Gastrocnemius medialis (tissue), 4 donors: ENCODE data around the gene ZDHHC11. TPM values are rescaled to one million over a fixed set of nuclear protein-coding genes. Genes with fewer than 3 reads are reported as not detected.

Experiments used
- ATAC-seq, 2 donors: fragments of 150-250 bp; one replicate each; pipeline ENCODE4 v1.9.1; 2016
- DNase-seq, 2 donors: peaks; one replicate each; pipeline ENCODE4 v3.0.0-alpha.2; 2019
- H3K27ac ChIP-seq, 4 donors: fragments of 200-600 bp; sonication (generic); 1 replicate in 1 of 4; 2 replicates in 3 of 4; pipeline ENCODE4 v1.5.1; 2016 to 2018; ENCODE audit warnings: mild to moderate bottlenecking in 2 of 4, moderate library complexity in 1 of 4
- H3K27me3 ChIP-seq, 3 donors: fragments of 200-600 bp; sonication (generic) in 2 of 3; 1 replicate in 1 of 3; 2 replicates in 2 of 3; pipeline versions ENCODE4 v1.5.1 to v1.6.0; 2016 to 2019; ENCODE audit warnings: mild to moderate bottlenecking in 1 of 3, moderate library complexity in 1 of 3
- H3K36me3 ChIP-seq, 2 donors: fragments of 200-600 bp; sonication (generic) in 1 of 2; one replicate each; pipeline ENCODE4 v1.5.1; 2017 to 2018
- H3K4me1 ChIP-seq, 2 donors: fragments of 200-600 bp; sonication (generic) in 1 of 2; one replicate each; pipeline ENCODE4 v1.5.1; 2016 to 2017; ENCODE audit warnings: mild to moderate bottlenecking in 2 of 2
- H3K4me3 ChIP-seq, 4 donors: fragments of 200-600 bp; sonication (generic) in 3 of 4; 1 replicate in 1 of 4; 2 replicates in 3 of 4; pipeline ENCODE4 v1.5.1; 2016 to 2019; ENCODE audit warnings: mild to moderate bottlenecking in 2 of 4
- H3K9me3 ChIP-seq, 3 donors: fragments of 200-600 bp; sonication (generic) in 2 of 3; 1 replicate in 1 of 3; 2 replicates in 2 of 3; pipeline ENCODE4 v1.5.1; 2016 to 2019
- POLR2A ChIP-seq, 2 donors: fragments of 450-650 bp; IDR thresholded peaks; one replicate each; pipeline ENCODE4 v1.6.1; 2017; ENCODE audit warnings: antibody characterized with exemption in 2 of 2, mild to moderate bottlenecking in 2 of 2, moderate library complexity in 2 of 2
- in situ Hi-C, 4 donors: fragments of 200-750 bp; cut with MboI; loops; one replicate each; pipeline versions ENCODE4 v1.15.0 to v1.8.0; 2017; ENCODE audit warnings: low sequenced_read_pairs in 4 of 4
- intact Hi-C: fragments of 100-400 bp; cut with DNase I; formaldehyde crosslinking; loops from one replicate; pipeline ENCODE4 v1.15.1; 2023; ENCODE audit warnings: low total_unique reads
- total RNA-seq, 4 donors: library from RNA; depleted of rRNA; stranded (reverse); fragments of >200 nt; gene quantifications; one replicate each; pipeline versions ENCODE4 v1.1.0 to v1.2.3, GENCODE V29; 2016
- TF ChIP-seq, protein P1 (sequence below), 5 experiments: fragments of 450-650 bp in 3 of 5; fragments of 200-600 bp in 2 of 5; sonication (generic) in 2 of 5; IDR thresholded peaks in 4 of 5; conservative IDR thresholded peaks in 1 of 5; 1 replicate in 4 of 5; 2 replicates in 1 of 5; pipeline ENCODE4 v1.5.1; 2016 to 2019; ENCODE audit warnings: antibody characterized with exemption in 5 of 5, mild to moderate bottlenecking in 3 of 5, moderate library complexity in 3 of 5

Gene ZDHHC11
- total RNA-seq, 4 donors from 2014 or later = 0.85 to 3.8 (median 2.3) TPM; not detected in 1

DNA sequence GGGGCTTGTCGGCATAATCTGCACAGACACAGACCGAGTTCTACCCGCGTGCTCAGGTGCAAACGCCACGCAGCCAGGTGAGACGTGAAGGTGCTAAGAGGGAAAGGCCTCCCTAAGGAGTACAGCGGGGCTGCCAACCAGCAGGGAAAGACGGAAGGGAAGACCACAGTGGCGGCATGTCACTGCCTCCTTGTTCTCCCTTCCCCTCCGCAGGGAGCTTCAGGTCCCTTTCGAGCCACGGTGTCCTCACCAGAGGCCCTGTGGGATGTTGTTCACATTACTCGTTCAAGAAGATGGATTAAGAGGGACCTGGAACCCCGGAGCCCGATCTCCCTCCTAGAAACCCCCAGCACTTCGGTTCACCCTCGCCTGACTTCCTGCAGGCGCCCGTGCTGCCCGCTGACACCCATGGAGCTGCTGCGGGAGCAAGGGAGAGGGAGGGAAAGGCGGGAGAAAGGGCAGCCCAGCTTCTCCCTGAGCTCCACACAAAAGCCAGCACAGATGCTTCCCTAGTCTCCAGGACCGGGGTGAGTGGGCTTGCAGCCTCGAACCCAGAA, 41.1 kb upstream of the ZDHHC11 start:
- Histone ChIP-seq H3K36me3 (peaks cover 0 to 43% of the 10 kb centered on the region in 2 donors), H3K27ac (peak overlapping the region; percentile 83 to 96 (median 92)), H3K27me3 (no peaks in the 10 kb centered on the region), H3K9me3 (no peaks in the 10 kb centered on the region), H3K4me3 (peak overlapping the region; percentile 73 to 88 (median 78)), H3K4me1 (peaks cover 15 to 16% of the 10 kb centered on the region in 2 donors)
- in situ Hi-C loops (no loop called here), intact Hi-C loops (loop anchor here (1.0 to 10.0 kb wide), 4 partner anchors 107 to 453 kb away; partner anchors contain the start of genes CEP72, CLPTM1L, TPPP and ZDHHC11B)
- ATAC-seq = peak; percentile 45 to 57
- TF ChIP-seq POLR2A (IDR thresholded peaks at IDR 0.05) = no peak
- TF ChIP-seq, protein P1, sequence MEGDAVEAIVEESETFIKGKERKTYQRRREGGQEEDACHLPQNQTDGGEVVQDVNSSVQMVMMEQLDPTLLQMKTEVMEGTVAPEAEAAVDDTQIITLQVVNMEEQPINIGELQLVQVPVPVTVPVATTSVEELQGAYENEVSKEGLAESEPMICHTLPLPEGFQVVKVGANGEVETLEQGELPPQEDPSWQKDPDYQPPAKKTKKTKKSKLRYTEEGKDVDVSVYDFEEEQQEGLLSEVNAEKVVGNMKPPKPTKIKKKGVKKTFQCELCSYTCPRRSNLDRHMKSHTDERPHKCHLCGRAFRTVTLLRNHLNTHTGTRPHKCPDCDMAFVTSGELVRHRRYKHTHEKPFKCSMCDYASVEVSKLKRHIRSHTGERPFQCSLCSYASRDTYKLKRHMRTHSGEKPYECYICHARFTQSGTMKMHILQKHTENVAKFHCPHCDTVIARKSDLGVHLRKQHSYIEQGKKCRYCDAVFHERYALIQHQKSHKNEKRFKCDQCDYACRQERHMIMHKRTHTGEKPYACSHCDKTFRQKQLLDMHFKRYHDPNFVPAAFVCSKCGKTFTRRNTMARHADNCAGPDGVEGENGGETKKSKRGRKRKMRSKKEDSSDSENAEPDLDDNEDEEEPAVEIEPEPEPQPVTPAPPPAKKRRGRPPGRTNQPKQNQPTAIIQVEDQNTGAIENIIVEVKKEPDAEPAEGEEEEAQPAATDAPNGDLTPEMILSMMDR (IDR thresholded peaks at IDR 0.05 in 4 of 5, conservative IDR thresholded peaks at IDR 0.05 in 1 of 5) = no peak
- DNase-seq = no peak

DNA sequence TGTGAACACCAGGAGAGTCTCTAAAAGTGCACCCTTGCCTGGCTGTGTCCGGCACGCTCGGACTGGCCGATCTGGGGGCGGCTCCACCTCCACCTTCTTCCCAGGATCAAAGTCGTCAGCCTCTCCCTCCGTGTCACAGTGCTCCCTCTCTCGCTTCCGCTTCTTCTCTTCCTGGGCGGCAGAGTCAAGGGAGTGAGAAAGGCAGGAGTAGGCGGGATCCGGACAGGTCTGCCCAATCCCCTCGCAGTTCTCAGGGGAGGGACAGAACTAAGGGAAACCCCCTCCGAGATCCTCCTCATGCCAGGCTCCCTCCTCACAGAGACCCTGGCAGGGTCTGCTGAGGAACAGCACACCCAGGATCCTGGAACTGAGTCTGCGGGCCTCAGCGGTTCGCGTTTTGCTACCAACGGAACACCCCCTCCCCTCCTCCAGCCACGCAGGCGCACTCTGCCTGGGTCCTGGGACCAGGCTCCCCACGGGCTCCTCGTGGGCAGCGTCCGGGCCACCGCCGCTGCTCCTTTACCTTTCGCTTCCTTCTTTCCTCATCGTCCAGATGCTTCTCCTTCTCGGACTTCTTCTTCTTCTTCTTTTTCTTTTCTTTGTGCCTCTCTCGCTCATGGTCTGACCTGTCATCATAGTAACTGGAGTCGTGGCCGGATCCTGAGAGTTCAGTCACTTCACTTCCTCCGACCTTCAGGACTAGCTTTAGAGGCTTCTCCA, 40.5 kb upstream of the ZDHHC11 start:
- peak overlapping the region; percentile 73 to 88 (median 78) for H3K4me3 ChIP-seq
- intact Hi-C loops (loop anchor here (5.0 to 10.0 kb wide), 2 partner anchors 199 to 454 kb away; partner anchors contain the start of genes CLPTM1L and TPPP), in situ Hi-C loops (no loop called here)
- no peaks in the 10 kb centered on the region for H3K9me3 ChIP-seq
- peak overlapping the region in 3 of 4 donors; percentile 91 to 96 (median 93) for H3K27ac ChIP-seq
- TF ChIP-seq, protein P1 (IDR thresholded peaks at IDR 0.05 in 4 of 5, conservative IDR thresholded peaks at IDR 0.05 in 1 of 5) = no peak
- TF ChIP-seq POLR2A (IDR thresholded peaks at IDR 0.05) = no peak
- no peak for ATAC-seq
- H3K36me3 ChIP-seq = peaks cover 0 to 49% of the 10 kb centered on the region in 2 donors
- no peaks in the 10 kb centered on the region for H3K27me3 ChIP-seq
- DNase-seq = no peak
- H3K4me1 ChIP-seq = peaks cover 15 to 16% of the 10 kb centered on the region in 2 donors

DNA sequence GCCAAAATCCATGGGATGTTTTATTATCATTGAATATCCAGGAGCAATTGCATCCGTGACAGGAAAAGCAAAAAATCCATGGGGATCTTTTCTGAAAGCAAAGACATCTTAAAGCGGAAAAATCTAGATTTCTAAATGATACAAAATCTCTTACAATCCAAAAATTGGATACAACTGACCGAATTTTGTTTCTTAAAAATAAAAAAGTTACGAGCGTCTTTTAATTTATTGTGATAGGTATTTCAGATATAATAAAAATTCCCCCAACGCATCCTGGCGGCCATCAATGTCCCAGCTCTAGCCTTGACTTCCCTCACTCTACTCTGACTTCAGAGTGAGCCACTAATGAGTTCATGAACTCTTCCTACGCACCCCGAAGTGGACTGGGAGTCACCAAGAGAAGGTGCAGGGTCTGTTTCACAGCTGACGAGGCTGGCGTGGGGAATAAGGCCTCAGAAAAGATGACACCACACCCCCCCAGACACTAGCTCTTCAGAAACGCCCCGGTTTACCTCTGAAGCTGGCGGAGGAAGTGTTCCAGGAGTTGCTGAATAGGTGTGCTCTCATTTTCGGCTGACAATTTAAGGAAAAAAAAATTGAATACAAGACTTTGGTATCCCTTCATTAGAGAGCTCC, 38.4 kb upstream of the ZDHHC11 start:
- DNase-seq (peak in 1 of 2 donors; percentile 2), ATAC-seq (no peak)
- Histone ChIP-seq H3K4me3 (no peak overlapping the region), H3K9me3 (no peaks in the 10 kb centered on the region), H3K4me1 (peaks cover 15 to 16% of the 10 kb centered on the region in 2 donors), H3K27me3 (no peaks in the 10 kb centered on the region), H3K36me3 (peaks cover 0 to 70% of the 10 kb centered on the region in 2 donors), H3K27ac (no peak overlapping the region)
- intact Hi-C loops = no loop called here
- in situ Hi-C loops = no loop called here
- TF ChIP-seq POLR2A (IDR thresholded peaks at IDR 0.05) = no peak
- TF ChIP-seq, protein P1 (IDR thresholded peaks at IDR 0.05 in 4 of 5, conservative IDR thresholded peaks at IDR 0.05 in 1 of 5) = no peak

DNA sequence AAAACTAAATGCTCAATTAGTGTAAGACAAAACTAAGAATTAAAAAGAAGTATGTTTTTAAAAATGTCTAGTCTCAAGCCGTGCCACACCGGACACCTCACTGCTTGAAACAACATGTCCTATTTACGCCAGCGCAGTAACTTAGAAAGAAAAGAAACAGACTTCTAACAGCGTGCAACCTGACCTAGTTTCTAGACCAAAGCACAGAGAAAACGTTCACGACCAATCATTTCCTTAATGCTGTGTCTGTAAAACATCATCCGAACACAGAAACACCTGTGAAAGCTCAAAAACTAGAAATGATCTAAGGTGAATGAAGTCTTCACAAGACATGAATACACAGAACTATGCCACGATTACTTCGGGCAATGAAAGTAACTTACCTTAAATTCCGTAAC, 37.9 kb upstream of the ZDHHC11 start:
- Histone ChIP-seq H3K27ac (no peak overlapping the region), H3K36me3 (peaks cover 0 to 76% of the 10 kb centered on the region in 2 donors), H3K4me3 (no peak overlapping the region), H3K9me3 (no peaks in the 10 kb centered on the region), H3K27me3 (no peaks in the 10 kb centered on the region), H3K4me1 (peaks cover 15 to 16% of the 10 kb centered on the region in 2 donors)
- no peak for TF ChIP-seq POLR2A (IDR thresholded peaks at IDR 0.05)
- TF ChIP-seq, protein P1 (IDR thresholded peaks at IDR 0.05 in 4 of 5, conservative IDR thresholded peaks at IDR 0.05 in 1 of 5) = no peak
- ATAC-seq = no peak
- no peak for DNase-seq
- in situ Hi-C loops = no loop called here
- intact Hi-C loops = no loop called here
